GM12875 (cell line): ENCODE results near the gene SQSTM1.
"Not testable (repeated sequence)": the region's sequence is repeated elsewhere in the genome, so short reads cannot be mapped to it uniquely, and the experiment has no call there.

Source experiments
- H3K4me3 ChIP-seq: one replicate; pipeline ENCODE4 v1.5.1; 2011; ENCODE audit warnings: low read depth, low read length, control low read depth
- CTCF ChIP-seq: IDR thresholded peaks from 2 replicates; pipeline ENCODE4 v1.5.1; 2011; ENCODE audit warnings: low read depth, mild to moderate bottlenecking, control low read depth, inconsistent platforms, low read length, moderate library complexity, borderline replicate concordance; ENCODE audit not compliant: insufficient read depth

The SQSTM1 gene

GRCh38 chr5:179867476-179867875 is 46.8 kb downstream of the SQSTM1 start:
- no peak overlapping the region for H3K4me3 ChIP-seq
- no peak for TF ChIP-seq CTCF

- no peak for TF ChIP-seq CTCF
- no peak overlapping the region for H3K4me3 ChIP-seq
Measured at GRCh38 chr5:179868541-179868940, 47.8 kb downstream of the SQSTM1 start.

- no peak overlapping the region for H3K4me3 ChIP-seq
- no peak for TF ChIP-seq CTCF
Measured at GRCh38 chr5:179869101-179869500, 48.4 kb downstream of the SQSTM1 start.

GRCh38 chr5:179869641-179870402 is 49.1 kb downstream of the SQSTM1 start:
- TF ChIP-seq CTCF: no peak
- no peak overlapping the region for H3K4me3 ChIP-seq

- TF ChIP-seq CTCF: no peak
- H3K4me3 ChIP-seq: no peak overlapping the region
Measured at GRCh38 chr5:179870403-179870903, 49.7 kb downstream of the SQSTM1 start.

GRCh38 chr5:179870952-179871351 is 50.2 kb downstream of the SQSTM1 start:
- no peak overlapping the region for H3K4me3 ChIP-seq
- TF ChIP-seq CTCF: no peak

GRCh38 chr5:179871533-179871932 is 50.8 kb downstream of the SQSTM1 start:
- not testable (repeated sequence) for H3K4me3 ChIP-seq
